DMS 273 (cell line): Measurements from ENCODE around the gene CADM2.

Source experiments
- DNase-seq: peaks from one replicate; lab custom pipeline; 2025; ENCODE audit not compliant: unreplicated experiment; lab: John Stamatoyannopoulos, UW

The CADM2 gene

DNA sequence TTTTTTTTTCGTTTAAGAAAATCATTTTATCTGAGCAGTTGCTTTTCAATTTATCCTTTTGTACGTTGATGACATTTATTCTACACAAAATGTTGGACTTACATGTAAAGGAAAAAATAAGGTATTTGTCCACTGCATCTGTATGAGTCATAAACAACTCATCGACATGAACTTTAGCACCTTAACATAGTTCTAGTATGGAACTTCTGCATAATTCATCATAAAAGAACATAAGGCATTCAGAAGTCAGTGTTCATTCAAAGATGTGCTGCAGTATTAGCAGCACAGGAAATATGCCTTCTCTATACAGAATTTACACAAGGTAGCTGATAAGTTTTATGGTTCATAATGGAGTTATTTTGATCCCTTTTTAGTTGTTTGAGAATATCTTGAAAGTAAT lies 801.6 kb downstream of the CADM2 start:
- DNase-seq, result no peak

- peak; percentile 88 for DNase-seq
These were observed 822.0 kb downstream of the CADM2 start for GRCh38 chr3:85780806-85781205.

- peak; percentile 66 for DNase-seq
These were observed 823.0 kb downstream of the CADM2 start for GRCh38 chr3:85781806-85782205.

DNA sequence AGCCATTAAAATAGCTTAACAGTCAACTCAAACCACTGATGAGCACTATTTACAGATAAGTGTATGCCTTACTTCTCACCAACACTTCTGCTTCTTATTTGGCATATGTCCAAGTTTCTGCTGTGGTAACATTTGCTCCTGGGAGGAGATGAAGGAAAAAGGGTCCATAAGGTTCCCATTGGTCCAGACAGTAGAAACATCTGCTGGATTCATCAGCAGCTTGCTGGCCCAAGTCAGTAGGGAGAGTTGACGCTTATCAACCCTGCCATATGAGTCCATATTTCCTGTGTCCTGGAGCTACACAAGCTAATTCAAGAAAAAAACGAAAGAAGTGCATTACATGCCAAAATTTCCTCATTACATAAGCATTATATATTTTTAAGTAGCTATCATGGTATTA lies 824.5 kb downstream of the CADM2 start:
- DNase-seq, result peak; percentile 89

DNA sequence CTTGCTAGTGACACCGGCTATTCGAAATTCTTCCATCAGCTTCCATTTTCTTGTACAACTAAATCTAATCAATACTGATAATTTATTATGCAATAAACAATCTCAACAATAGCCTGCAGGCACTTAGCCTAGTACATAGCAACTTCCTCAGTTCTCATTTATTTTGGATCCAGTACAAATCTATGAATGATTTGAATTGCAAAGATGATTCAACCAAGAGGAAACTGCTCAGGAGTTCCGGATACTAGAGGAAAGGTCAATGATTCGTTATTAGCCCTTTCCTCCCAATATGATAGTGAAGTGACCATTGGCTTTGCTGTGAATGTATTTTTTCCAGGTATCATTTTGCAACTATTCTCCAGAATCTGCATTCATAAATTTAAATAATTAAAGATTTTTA lies 827.0 kb downstream of the CADM2 start:
- no peak for DNase-seq

GRCh38 chr3:85790445-85791030 lies 831.7 kb downstream of the CADM2 start:
- DNase-seq, result peak; percentile 57

GRCh38 chr3:85796140-85796539 lies 837.4 kb downstream of the CADM2 start:
- DNase-seq, result no peak

GRCh38 chr3:85800676-85801075 lies 841.9 kb downstream of the CADM2 start:
- DNase-seq, result peak; percentile 47

DNA sequence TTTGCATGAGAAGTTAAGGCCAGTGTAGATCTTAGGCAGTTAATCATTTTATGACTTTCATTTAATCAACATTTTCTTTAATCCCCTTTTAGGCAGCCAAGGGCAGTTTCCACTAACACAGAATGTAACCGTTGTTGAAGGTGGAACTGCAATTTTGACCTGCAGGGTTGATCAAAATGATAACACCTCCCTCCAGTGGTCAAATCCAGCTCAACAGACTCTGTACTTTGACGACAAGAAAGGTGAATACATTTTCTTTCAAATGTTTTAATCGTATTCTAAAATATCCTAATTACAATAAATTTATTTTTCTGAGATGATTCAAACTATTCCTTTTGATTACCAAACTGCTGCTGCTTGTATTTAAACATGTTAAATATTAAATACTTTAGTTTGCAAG lies 843.2 kb downstream of the CADM2 start:
- DNase-seq, result peak; percentile 74

DNA sequence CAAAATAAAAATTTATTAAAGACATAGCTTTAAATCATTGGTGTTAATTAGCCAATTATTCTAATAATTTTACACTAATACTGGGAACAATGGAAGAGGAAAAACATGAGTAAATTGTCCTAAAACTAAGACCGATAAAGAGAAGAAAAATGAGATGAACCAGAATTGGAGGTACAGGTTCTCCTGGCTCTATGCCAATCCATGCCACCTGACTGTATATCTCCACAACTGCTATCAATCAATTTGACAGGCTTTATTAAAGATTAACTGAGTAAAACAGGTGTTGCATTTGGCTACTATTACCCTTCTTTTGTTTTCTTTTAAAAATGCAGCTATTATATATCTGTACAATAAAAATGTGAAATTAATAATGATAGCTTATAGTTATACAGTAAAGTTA lies 850.0 kb downstream of the CADM2 start:
- DNase-seq, result no peak

- DNase-seq, result peak; percentile 55
These were observed 862.5 kb downstream of the CADM2 start for GRCh38 chr3:85821130-85821756.

- peak; percentile 3 for DNase-seq
These were observed 877.2 kb downstream of the CADM2 start for GRCh38 chr3:85835857-85836440.

DNA sequence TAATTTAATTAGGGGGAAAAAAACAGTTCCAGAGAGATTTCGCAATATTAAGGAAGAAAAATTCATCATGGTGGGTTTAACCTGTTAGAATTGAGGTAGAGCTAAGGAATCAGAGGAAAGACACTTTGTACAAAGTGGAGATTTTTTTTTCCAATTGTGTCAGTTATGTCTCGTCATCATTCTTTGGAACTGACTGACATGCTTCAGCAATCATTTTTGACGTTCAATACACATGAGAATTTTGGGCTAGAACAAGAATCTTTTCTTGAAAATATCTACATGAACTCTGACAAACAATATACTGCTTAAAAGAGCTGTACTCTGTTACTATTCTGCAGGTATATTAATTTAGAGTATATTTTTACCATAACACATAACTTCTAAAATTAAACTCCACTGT lies 878.6 kb downstream of the CADM2 start:
- no peak for DNase-seq

GRCh38 chr3:85838921-85839320 lies 880.1 kb downstream of the CADM2 start:
- peak; percentile 29 for DNase-seq

DNA sequence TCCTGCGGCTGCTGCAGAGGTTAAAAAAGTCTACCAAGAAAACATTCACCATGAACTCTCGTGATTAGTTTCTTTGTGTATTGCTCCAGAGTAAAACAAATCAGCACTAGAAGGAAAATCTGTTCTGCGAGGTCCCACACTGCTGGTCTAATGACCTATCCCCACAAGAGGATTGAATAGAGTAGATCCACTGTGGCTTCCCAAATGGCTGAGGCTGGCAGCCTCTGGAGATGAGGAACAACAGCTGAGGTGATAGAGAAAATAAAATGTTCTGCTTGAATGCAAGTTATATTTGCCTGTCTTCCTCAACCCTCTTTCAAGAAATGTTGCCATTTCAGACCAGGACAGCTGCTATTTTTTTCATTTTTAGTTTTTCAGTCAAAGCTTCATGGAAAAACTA lies 883.3 kb downstream of the CADM2 start:
- DNase-seq, result no peak

DNA sequence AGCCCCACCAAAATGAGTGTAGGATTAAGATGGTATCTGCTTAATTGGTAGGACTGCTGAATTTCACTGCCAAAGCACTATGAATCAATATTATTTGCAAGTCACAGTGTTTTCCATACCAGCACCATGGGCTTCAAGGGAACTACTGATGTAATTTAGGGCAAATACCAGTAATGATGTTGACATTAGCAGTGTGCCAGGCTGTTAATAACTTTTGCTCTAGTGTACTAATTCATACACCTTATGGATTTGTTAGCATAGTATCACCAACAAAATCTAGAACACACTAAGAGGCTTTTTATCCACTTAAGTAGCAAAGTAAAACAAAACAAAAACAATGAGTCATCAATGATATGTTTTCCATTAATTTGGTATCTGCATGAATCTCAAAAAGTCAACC lies 888.2 kb downstream of the CADM2 start:
- no peak for DNase-seq

GRCh38 chr3:85851071-85851470 lies 892.3 kb downstream of the CADM2 start:
- no peak for DNase-seq

DNA sequence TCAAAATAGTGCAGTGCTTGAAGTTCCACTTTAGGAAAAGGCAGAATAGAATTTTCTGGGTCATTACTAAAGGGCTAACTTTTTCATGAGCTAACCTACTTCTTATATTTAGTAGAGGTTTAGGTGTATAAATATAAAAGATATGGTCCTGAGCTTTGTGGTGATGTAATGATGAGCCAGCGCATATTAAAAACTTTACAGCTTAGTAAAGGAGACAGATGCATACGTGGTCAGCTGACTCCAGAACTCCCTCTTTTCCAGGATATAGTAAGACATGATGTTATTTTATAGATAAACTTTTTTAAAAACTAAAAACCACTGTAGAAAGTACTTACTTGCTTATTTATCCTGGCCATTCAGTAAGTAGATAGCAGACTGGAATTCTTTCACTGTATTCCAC lies 895.0 kb downstream of the CADM2 start:
- DNase-seq, result no peak

DNA sequence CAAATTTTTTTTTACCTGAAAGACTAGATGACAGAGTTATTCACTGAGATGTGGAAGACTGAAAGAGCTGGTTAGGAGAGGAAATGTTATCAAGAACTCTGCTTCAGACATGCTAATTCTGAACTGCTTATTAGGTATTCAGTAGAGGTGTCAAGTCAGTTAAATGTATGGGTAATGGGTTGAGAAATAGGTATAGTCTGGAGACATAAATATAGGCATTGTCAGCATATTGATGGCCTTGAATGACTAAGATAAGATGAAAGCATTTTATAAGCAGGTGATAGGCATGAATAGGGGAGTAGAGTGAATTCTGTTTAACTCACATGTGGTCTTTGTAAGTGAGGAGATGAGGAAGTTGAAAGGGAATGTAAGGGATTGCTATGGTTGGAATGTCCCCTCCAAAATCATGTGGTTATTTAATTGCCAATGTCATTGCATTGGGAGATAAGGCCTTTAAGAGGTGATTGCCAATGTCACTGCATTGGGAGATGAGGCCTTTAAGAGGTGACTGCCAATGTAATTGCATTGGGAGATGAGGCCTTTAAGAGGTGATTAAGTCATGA lies 904.2 kb downstream of the CADM2 start:
- DNase-seq, result no peak

DNA sequence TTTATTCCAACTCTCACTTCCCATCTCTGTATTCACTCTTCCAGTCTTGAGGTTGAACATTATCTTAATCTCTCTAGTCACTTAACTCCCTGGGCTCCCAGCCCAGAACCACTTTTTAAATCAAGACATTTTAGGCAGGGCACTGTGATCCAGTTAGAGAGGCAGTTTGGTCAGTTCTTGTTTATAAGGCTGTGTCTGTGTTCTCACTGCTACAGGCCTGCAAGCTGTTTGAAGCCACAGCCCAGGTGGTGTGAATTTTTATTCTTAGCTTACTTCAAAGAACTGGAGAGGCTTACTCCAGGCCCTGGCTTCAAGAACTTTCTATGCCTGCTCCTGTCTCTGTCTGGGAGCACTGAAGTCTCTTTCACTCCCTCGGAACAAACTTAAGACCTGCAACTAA lies 906.1 kb downstream of the CADM2 start:
- peak; percentile 7 for DNase-seq

DNA sequence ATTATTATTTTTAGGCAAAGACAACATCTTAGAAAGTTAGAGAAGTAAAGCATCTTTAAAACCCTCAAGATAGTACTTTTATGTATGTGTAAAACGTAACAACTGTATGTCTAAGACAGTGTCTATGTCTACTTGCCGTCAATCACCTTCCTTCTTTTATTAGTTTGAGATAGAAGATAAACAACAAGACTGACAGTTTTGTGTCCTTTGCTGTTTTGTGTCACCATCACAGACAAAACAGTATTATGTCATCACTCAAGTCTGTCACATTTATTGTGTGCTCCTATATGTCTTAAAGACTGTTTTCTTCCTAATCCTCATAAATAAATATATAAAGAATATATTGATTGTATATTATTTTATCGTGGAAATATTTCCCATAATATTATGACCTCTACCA lies 908.3 kb downstream of the CADM2 start:
- no peak for DNase-seq

GRCh38 chr3:85875589-85875988 lies 916.8 kb downstream of the CADM2 start:
- no peak for DNase-seq
